OCI-LY1 (cell line): Measurements from ENCODE around the gene PPP2R2D.

Experiments used
- H2AFZ ChIP-seq: fragments of 200-600 bp; sonication (generic), shearing (Covaris generic); 2 replicates; pipeline ENCODE4 v1.6.0; 2014; ENCODE audit warnings: antibody characterized with exemption, mild to moderate bottlenecking, low read length
- H3F3A ChIP-seq: fragments of 200-600 bp; sonication (generic), shearing (Covaris generic); 2 replicates; pipeline ENCODE4 v1.6.0; 2014; ENCODE audit warnings: mild to moderate bottlenecking, antibody characterized with exemption, low read length, moderate library complexity; ENCODE audit not compliant: insufficient read depth
- H3K27ac ChIP-seq: fragments of 200-600 bp; sonication (generic); 2 replicates; pipeline ENCODE4 v1.5.1; 2014; ENCODE audit warnings: low read length, mixed run types, mild to moderate bottlenecking, low read depth; ENCODE audit not compliant: poor library complexity, severe bottlenecking
- H3K27me3 ChIP-seq: fragments of 200-600 bp; sonication (generic); 2 replicates; pipeline ENCODE4 v1.6.0; 2014; ENCODE audit warnings: antibody characterized with exemption, mild to moderate bottlenecking, low read length, moderate library complexity; ENCODE audit not compliant: insufficient read depth
- H3K36me3 ChIP-seq: fragments of 200-600 bp; sonication (generic); 2 replicates; pipeline ENCODE4 v1.6.1; 2014; ENCODE audit warnings: mild to moderate bottlenecking, antibody characterized with exemption, low read length, moderate library complexity, mixed read lengths; ENCODE audit not compliant: insufficient read depth
- H3K4me1 ChIP-seq: fragments of 200-600 bp; sonication (generic); 2 replicates; pipeline ENCODE4 v1.5.1; 2014; ENCODE audit warnings: mild to moderate bottlenecking, low read length, moderate library complexity; ENCODE audit not compliant: insufficient read depth, severe bottlenecking
- H3K4me2 ChIP-seq: fragments of 200-600 bp; sonication (generic), shearing (Covaris generic); 2 replicates; pipeline ENCODE4 v1.6.1; 2014; ENCODE audit warnings: low read length
- H3K4me3 ChIP-seq: fragments of 200-600 bp; sonication (generic); 2 replicates; pipeline ENCODE4 v1.5.1; 2014; ENCODE audit warnings: low read length, low read depth, mild to moderate bottlenecking, mixed read lengths; ENCODE audit not compliant: poor library complexity, severe bottlenecking
- H3K79me2 ChIP-seq: fragments of 200-600 bp; shearing (Covaris generic); 2 replicates; pipeline ENCODE4 v1.6.1; 2016; ENCODE audit warnings: mixed run types, low read length, mixed read lengths; ENCODE audit not compliant: insufficient read depth
- H3K9ac ChIP-seq: fragments of 200-600 bp; sonication (generic), shearing (Covaris generic); 2 replicates; pipeline ENCODE4 v1.6.1; 2014; ENCODE audit warnings: mild to moderate bottlenecking, low read length, mixed read lengths
- H3K9me2 ChIP-seq: fragments of 200-600 bp; sonication (generic), shearing (Covaris generic); 2 replicates; pipeline ENCODE4 v1.6.1; 2014; ENCODE audit warnings: low read depth, mild to moderate bottlenecking, low read length, mixed read lengths
- H3K9me3 ChIP-seq: fragments of 200-600 bp; shearing (Covaris generic); 2 replicates; pipeline ENCODE4 v1.6.1; 2014; ENCODE audit warnings: low read length, mixed read lengths
- H4K20me1 ChIP-seq: fragments of 200-600 bp; sonication (generic), shearing (Covaris generic); 2 replicates; pipeline ENCODE4 v1.6.0; 2016; ENCODE audit warnings: mild to moderate bottlenecking, low read length; ENCODE audit not compliant: insufficient read depth
- EZH2 ChIP-seq: fragments of 200-600 bp; sonication (generic), shearing (Covaris generic); IDR thresholded peaks from 2 replicates; pipeline ENCODE4 v1.8.0; 2017; ENCODE audit warnings: borderline replicate concordance, mixed run types, mild to moderate bottlenecking, antibody characterized with exemption, low read length, moderate library complexity, mixed read lengths
- TF ChIP-seq, protein P1 (sequence below): fragments of 200-600 bp; sonication (generic), shearing (Covaris generic); IDR thresholded peaks from 2 replicates; pipeline ENCODE4 v1.5.1; 2017; ENCODE audit warnings: mild to moderate bottlenecking, antibody characterized with exemption, low read length, moderate library complexity, mixed read lengths

Gene PPP2R2D

DNA sequence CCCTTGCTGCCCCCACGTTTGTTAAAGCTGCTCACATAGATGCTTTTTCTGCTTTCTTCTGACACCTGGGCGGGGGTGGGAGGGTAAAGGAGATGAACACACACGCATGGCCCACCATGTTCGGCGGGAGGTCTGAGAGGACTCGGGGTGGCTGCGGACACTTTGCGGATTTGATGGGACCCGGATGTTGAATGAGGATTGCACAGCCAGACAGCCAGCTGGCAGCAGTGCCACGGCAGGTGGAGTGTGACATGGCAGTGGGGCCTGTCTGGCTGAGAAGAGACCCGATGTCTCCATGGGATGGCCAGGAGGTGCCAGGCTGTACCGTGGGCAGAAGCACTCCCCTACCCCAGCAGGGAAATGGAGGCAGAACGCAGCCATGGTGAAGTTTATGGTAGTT lies 31.2 kb downstream of the PPP2R2D start:
- peaks cover 24% of the 10 kb centered on the region; the same call in 1 of the 2 replicates for H3K36me3 ChIP-seq
- no peaks in the 10 kb centered on the region for H3K9me2 ChIP-seq
- H2AFZ ChIP-seq, result no peak overlapping the region
- no peak overlapping the region for H3K9ac ChIP-seq
- H4K20me1 ChIP-seq, result no peaks in the 10 kb centered on the region
- H3K4me2 ChIP-seq, result no peak overlapping the region
- H3K4me1 ChIP-seq, result peaks cover 25% of the 10 kb centered on the region
- H3K27ac ChIP-seq, result no peak overlapping the region
- peaks cover 53% of the 10 kb centered on the region for H3K79me2 ChIP-seq
- no peaks in the 10 kb centered on the region for H3K9me3 ChIP-seq
- no peak overlapping the region for H3K4me3 ChIP-seq
- H3F3A ChIP-seq, result no peaks in the 10 kb centered on the region
- H3K27me3 ChIP-seq, result no peaks in the 10 kb centered on the region
- no peak for TF ChIP-seq EZH2

GRCh38 chr10:131933016-131933695 lies 32.3 kb downstream of the PPP2R2D start:
- peaks cover 41% of the 10 kb centered on the region for H3K79me2 ChIP-seq
- H3K9me2 ChIP-seq, result no peaks in the 10 kb centered on the region
- H3K4me3 ChIP-seq, result no peak overlapping the region
- H3K9me3 ChIP-seq, result no peaks in the 10 kb centered on the region
- H3K4me2 ChIP-seq, result no peak overlapping the region
- no peak overlapping the region for H2AFZ ChIP-seq
- no peaks in the 10 kb centered on the region for H3F3A ChIP-seq
- H4K20me1 ChIP-seq, result no peaks in the 10 kb centered on the region
- H3K27ac ChIP-seq, result no peak overlapping the region
- no peak for TF ChIP-seq EZH2
- TF ChIP-seq, protein P1, sequence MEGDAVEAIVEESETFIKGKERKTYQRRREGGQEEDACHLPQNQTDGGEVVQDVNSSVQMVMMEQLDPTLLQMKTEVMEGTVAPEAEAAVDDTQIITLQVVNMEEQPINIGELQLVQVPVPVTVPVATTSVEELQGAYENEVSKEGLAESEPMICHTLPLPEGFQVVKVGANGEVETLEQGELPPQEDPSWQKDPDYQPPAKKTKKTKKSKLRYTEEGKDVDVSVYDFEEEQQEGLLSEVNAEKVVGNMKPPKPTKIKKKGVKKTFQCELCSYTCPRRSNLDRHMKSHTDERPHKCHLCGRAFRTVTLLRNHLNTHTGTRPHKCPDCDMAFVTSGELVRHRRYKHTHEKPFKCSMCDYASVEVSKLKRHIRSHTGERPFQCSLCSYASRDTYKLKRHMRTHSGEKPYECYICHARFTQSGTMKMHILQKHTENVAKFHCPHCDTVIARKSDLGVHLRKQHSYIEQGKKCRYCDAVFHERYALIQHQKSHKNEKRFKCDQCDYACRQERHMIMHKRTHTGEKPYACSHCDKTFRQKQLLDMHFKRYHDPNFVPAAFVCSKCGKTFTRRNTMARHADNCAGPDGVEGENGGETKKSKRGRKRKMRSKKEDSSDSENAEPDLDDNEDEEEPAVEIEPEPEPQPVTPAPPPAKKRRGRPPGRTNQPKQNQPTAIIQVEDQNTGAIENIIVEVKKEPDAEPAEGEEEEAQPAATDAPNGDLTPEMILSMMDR, result no peak
- H3K36me3 ChIP-seq, result peaks cover 34% of the 10 kb centered on the region
- peaks cover 15% of the 10 kb centered on the region for H3K4me1 ChIP-seq
- H3K27me3 ChIP-seq, result no peaks in the 10 kb centered on the region
- H3K9ac ChIP-seq, result no peak overlapping the region

- no peak overlapping the region for H2AFZ ChIP-seq
- no peak for TF ChIP-seq EZH2
- TF ChIP-seq, protein P1, result no peak
- no peaks in the 10 kb centered on the region for H4K20me1 ChIP-seq
- peaks cover 37% of the 10 kb centered on the region for H3K79me2 ChIP-seq
- H3F3A ChIP-seq, result no peaks in the 10 kb centered on the region
- H3K4me2 ChIP-seq, result no peak overlapping the region
- no peak overlapping the region for H3K27ac ChIP-seq
- peaks cover 9% of the 10 kb centered on the region for H3K4me1 ChIP-seq
- no peaks in the 10 kb centered on the region for H3K9me2 ChIP-seq
- H3K4me3 ChIP-seq, result no peak overlapping the region
- H3K9ac ChIP-seq, result no peak overlapping the region
- peaks cover 39% of the 10 kb centered on the region for H3K36me3 ChIP-seq
- H3K27me3 ChIP-seq, result no peaks in the 10 kb centered on the region
- H3K9me3 ChIP-seq, result no peaks in the 10 kb centered on the region
Observed at GRCh38 chr10:131933696-131934086, 32.9 kb downstream of the PPP2R2D start.

DNA sequence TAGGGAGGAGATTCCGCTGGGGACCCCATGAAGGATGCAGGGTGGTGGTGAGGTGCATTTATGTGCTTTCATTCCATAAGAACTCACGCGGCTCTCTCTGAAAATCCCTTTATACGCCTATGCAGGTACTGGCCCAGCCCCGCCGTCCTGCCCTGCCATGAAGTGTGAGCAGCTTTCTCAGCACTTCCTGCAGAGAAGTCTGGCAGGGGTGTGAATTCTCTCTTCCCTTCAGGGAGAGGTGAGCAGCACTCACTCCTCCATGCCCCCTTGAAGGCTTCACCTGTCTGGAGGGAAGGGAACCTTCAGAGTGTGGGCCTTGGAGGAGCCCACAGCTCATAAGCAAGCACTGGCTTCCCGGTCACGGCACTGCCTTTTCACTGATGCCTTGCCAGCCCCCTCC lies 34.0 kb downstream of the PPP2R2D start:
- Histone ChIP-seq H3K36me3 (peaks cover 42% of the 10 kb centered on the region), H3K27ac (no peak overlapping the region), H3K4me2 (no peak overlapping the region), H3K4me3 (no peak overlapping the region), H3K79me2 (peaks cover 27% of the 10 kb centered on the region), H3K9me2 (no peaks in the 10 kb centered on the region), H2AFZ (no peak overlapping the region), H3F3A (no peaks in the 10 kb centered on the region), H3K9me3 (no peaks in the 10 kb centered on the region), H3K9ac (no peak overlapping the region), H3K27me3 (no peaks in the 10 kb centered on the region), H4K20me1 (no peaks in the 10 kb centered on the region), H3K4me1 (peaks cover 5% of the 10 kb centered on the region)
- TF ChIP-seq, protein P1, result no peak
- no peak for TF ChIP-seq EZH2
